ENCODE results near the gene LIPE. TPM values are rescaled to one million over a fixed set of nuclear protein-coding genes. Genes with fewer than 3 reads are reported as not detected.

The LIPE gene
- total and polyA plus RNA-seq, 12 donors, result 11.2 to 230 (median 43.3) TPM

GRCh38 chr19:42401365-42402303, 25.6 kb downstream of the LIPE start:
- Histone ChIP-seq H3K27ac (peak overlapping the region in 4 of 5 donors; percentile 15 to 73 (median 50)), H3K4me1 (replicated peaks in 1 of 2) (peaks cover 6 to 25% of the 10 kb centered on the region in 2 donors), H3K4me3 (peak overlapping the region in 2 of 4 donors; percentile 33 to 61), H3K9me3 (replicated peaks in 1 of 3) (no peaks in the 10 kb centered on the region), H3K27me3 (no peaks in the 10 kb centered on the region), H3K36me3 (replicated peaks in 1 of 2) (peaks cover 0 to 17% of the 10 kb centered on the region in 2 donors)
- intact Hi-C loops (cut with DNase I), result no loop called here
- peak; percentile 80 to 93 (median 85) for DNase-seq
- TF ChIP-seq POLR2A (IDR thresholded peaks at IDR 0.05) (peak; percentile 13 to 68), CTCF (IDR thresholded peaks at IDR 0.05) (peak; percentile 70 to 84 (median 76))
- 0 to 2% (median 1%) methylated on average over 25 to 80 of the region's 80 CpGs for WGBS, 4 donors

- TF ChIP-seq CTCF (IDR thresholded peaks at IDR 0.05) (no peak), POLR2A (IDR thresholded peaks at IDR 0.05) (no peak)
- 88 to 100% (median 94%) methylated on average over 1 of the region's 1 CpG for WGBS, 4 donors
- peaks cover 0 to 15% of the 10 kb centered on the region in 2 donors for H3K36me3 ChIP-seq (replicated peaks in 1 of 2)
- no peak overlapping the region for H3K27ac ChIP-seq
- H3K4me3 ChIP-seq, result no peak overlapping the region
- peaks cover 6 to 30% of the 10 kb centered on the region in 2 donors for H3K4me1 ChIP-seq (replicated peaks in 1 of 2)
- no peak for DNase-seq
- H3K9me3 ChIP-seq (replicated peaks in 1 of 3), result no peaks in the 10 kb centered on the region
- intact Hi-C loops (cut with DNase I), result no loop called here
- no peaks in the 10 kb centered on the region for H3K27me3 ChIP-seq
Measured at GRCh38 chr19:42400404-42400803, 26.8 kb downstream of the LIPE start.

GRCh38 chr19:42397263-42398166, 29.7 kb downstream of the LIPE start:
- DNase-seq, result peak in 2 of 7 donors; percentile 38 to 42
- Histone ChIP-seq H3K27me3 (no peaks in the 10 kb centered on the region), H3K27ac (peak overlapping the region in 4 of 5 donors; percentile 33 to 90 (median 65)), H3K4me3 (peak overlapping the region in 2 of 4 donors; percentile 24 to 62), H3K9me3 (replicated peaks in 1 of 3) (no peaks in the 10 kb centered on the region), H3K4me1 (replicated peaks in 1 of 2) (peaks cover 6 to 30% of the 10 kb centered on the region in 2 donors), H3K36me3 (replicated peaks in 1 of 2) (no peaks in the 10 kb centered on the region)
- WGBS, 4 donors, result 25 to 35% (median 30%) methylated on average over 20 to 25 of the region's 25 CpGs
- intact Hi-C loops (cut with DNase I), result no loop called here
- TF ChIP-seq CTCF (IDR thresholded peaks at IDR 0.05) (no peak), POLR2A (IDR thresholded peaks at IDR 0.05) (no peak)

Measured in adrenal gland (tissue), 12 donors.